Keratinocyte (primary cell): Measurements from ENCODE around the gene NUDT13.

Experiments used
- CTCF ChIP-seq, 3 experiments: IDR thresholded peaks in 1 of 3; conservative IDR thresholded peaks in 1 of 3; optimal IDR thresholded peaks in 1 of 3; 2 replicates in 2 of 3; 3 replicates in 1 of 3; pipeline versions ENCODE3 to v1.5.1; 2011; ENCODE audit warnings: low read length in 3 of 3, mild to moderate bottlenecking in 3 of 3, moderate library complexity in 2 of 3, control low read depth in 1 of 3, inconsistent platforms in 1 of 3; ENCODE audit not compliant: insufficient read depth in 2 of 3; ENCODE audit errors: extremely low read depth in 1 of 3
- EZH2 ChIP-seq: IDR thresholded peaks from one replicate; pipeline ENCODE4 v1.6.1; 2012; ENCODE audit warnings: inconsistent platforms, mild to moderate bottlenecking, low read length, moderate library complexity

- TF ChIP-seq CTCF (optimal IDR thresholded peaks at IDR 0.05 in 1 of 3, IDR thresholded peaks at IDR 0.05 in 1 of 3, conservative IDR thresholded peaks at IDR 0.05 in 1 of 3; ENCODE audit: extremely low read depth in 1 of 3, insufficient read depth in 2 of 3, low read length in 3 of 3): no peak
- no peak for TF ChIP-seq EZH2
These were observed 3.3 kb downstream of the NUDT13 start for GRCh38 chr10:73113551-73113950.
